Endothelial cell of umbilical vein (primary cell): ENCODE data around the gene NGEF. TPM values are rescaled to one million over a fixed set of nuclear protein-coding genes. Genes with fewer than 3 reads are reported as not detected.

Source experiments
- BruUV-seq: library from RNA; stranded (reverse); fragments of 400-500 nt; replicated peaks from 2 replicates; lab custom pipeline; 2021; lab: Mats Ljungman, UMichigan
- CTCF ChIA-PET: fragments of 300-600, 350-600 bp; sonication (Branson Sonifier 250); formaldehyde crosslinking; loops from one replicate; lab custom pipeline; 2021; ENCODE audit warnings: antibody characterized with exemption, inconsistent platforms; lab: Charles Lee
- POLR2A ChIA-PET: fragments of 300-600, 350-600 bp; sonication (Branson Sonifier 250); formaldehyde crosslinking; loops from one replicate; lab custom pipeline; 2021; ENCODE audit warnings: antibody characterized with exemption, inconsistent platforms; lab: Charles Lee
- DNase-seq: peaks from one replicate; pipeline ENCODE4 v3.0.0-alpha.2; 2011; ENCODE audit warnings: low read depth, low spot score
- FAIRE-seq: peaks from 2 replicates; lab custom pipeline; 2011; peaks lifted over from hg19 to GRCh38; lab: Jason Lieb, UNC
- H2AFZ ChIP-seq: 2 replicates; pipeline ENCODE4 v1.6.0; 2012; ENCODE audit warnings: low read depth, low read length, control low read depth, inconsistent platforms
- H3K27ac ChIP-seq: 2 replicates; pipeline ENCODE4 v1.5.1; 2011; ENCODE audit warnings: low read depth, mild to moderate bottlenecking, control low read depth, low read length, moderate library complexity; ENCODE audit not compliant: insufficient read depth
- H3K27me3 ChIP-seq, 2 experiments: 2 replicates each; pipeline versions ENCODE4 v1.6.0 to v1.6.1; 2011; ENCODE audit warnings: low read length in 2 of 2, mixed read lengths in 1 of 2; ENCODE audit not compliant: control insufficient read depth in 2 of 2, insufficient read depth in 2 of 2
- H3K36me3 ChIP-seq, 2 experiments: 2 replicates in 1 of 2; 3 replicates in 1 of 2; pipeline ENCODE4 v1.5.1; 2011; ENCODE audit warnings: low read length in 2 of 2, mild to moderate bottlenecking in 1 of 2, moderate library complexity in 1 of 2; ENCODE audit not compliant: control insufficient read depth in 2 of 2, insufficient read depth in 2 of 2; ENCODE audit errors: extremely low read depth in 1 of 2
- H3K4me1 ChIP-seq: 3 replicates; pipeline ENCODE4 v1.5.1; 2011; ENCODE audit warnings: mild to moderate bottlenecking, low read length; ENCODE audit not compliant: control insufficient read depth, insufficient read depth; ENCODE audit errors: extremely low read depth
- H3K4me2 ChIP-seq: 2 replicates; pipeline ENCODE4 v1.6.1; 2011; ENCODE audit warnings: low read length, control low read depth, mixed read lengths; ENCODE audit not compliant: insufficient read depth
- H3K4me3 ChIP-seq, 3 experiments: fragments of 200-600 bp in 1 of 3; sonication (generic), shearing (Covaris generic) in 1 of 3; replicated peaks in 1 of 3; 2 replicates each; pipeline ENCODE4 v1.5.1; 2011 to 2016; ENCODE audit warnings: control low read depth in 3 of 3, low read length in 3 of 3, mild to moderate bottlenecking in 2 of 3, inconsistent platforms in 1 of 3, low read depth in 1 of 3, moderate library complexity in 1 of 3; ENCODE audit not compliant: insufficient read depth in 1 of 3
- H3K79me2 ChIP-seq: 2 replicates; pipeline ENCODE4 v1.6.0; 2012; ENCODE audit warnings: low read length, inconsistent platforms; ENCODE audit not compliant: control insufficient read depth, insufficient read depth
- H3K9ac ChIP-seq: replicated peaks from 2 replicates; pipeline ENCODE3; 2011; ENCODE audit warnings: low read length, control low read depth; ENCODE audit not compliant: insufficient read depth; ENCODE audit errors: extremely low read depth
- H3K9me1 ChIP-seq: replicated peaks from 3 replicates; pipeline ENCODE4 v1.6.0; 2011; ENCODE audit warnings: mild to moderate bottlenecking, low read length; ENCODE audit not compliant: control insufficient read depth, insufficient read depth; ENCODE audit errors: extremely low read depth
- H3K9me3 ChIP-seq: replicated peaks from 2 replicates; pipeline ENCODE4 v1.5.1; 2012; ENCODE audit warnings: low read length, inconsistent platforms; ENCODE audit not compliant: control insufficient read depth, insufficient read depth
- H4K20me1 ChIP-seq: replicated peaks from 2 replicates; pipeline ENCODE3; 2011; ENCODE audit warnings: mild to moderate bottlenecking, low read length; ENCODE audit not compliant: control insufficient read depth, insufficient read depth; ENCODE audit errors: extremely low read depth
- CTCF ChIP-seq, 2 donors: IDR thresholded peaks; 1 replicate in 1 of 2; 2 replicates in 1 of 2; pipeline ENCODE4 v1.5.1; 2011; ENCODE audit warnings: low read length in 2 of 2, mild to moderate bottlenecking in 2 of 2, moderate library complexity in 2 of 2, control low read depth in 1 of 2, inconsistent platforms in 1 of 2, low read depth in 1 of 2; ENCODE audit not compliant: insufficient read depth in 1 of 2; ENCODE audit errors: extremely low read depth in 1 of 2
- EZH2 ChIP-seq: IDR thresholded peaks from 2 replicates; pipeline ENCODE4 v1.6.1; 2012; ENCODE audit warnings: borderline replicate concordance, low read depth, mild to moderate bottlenecking, moderate library complexity, low read length, inconsistent platforms; ENCODE audit not compliant: severe bottlenecking
- FOS ChIP-seq: IDR thresholded peaks from 2 replicates; pipeline ENCODE4 v1.6.1; 2011; ENCODE audit warnings: mild to moderate bottlenecking, low read length, moderate library complexity, borderline replicate concordance; ENCODE audit not compliant: insufficient read depth
- GATA2 ChIP-seq: IDR thresholded peaks from 2 replicates; pipeline ENCODE4 v1.7.0; 2011; ENCODE audit warnings: low read depth, mild to moderate bottlenecking, moderate library complexity, mixed read lengths, low read length; ENCODE audit not compliant: insufficient read length, insufficient read depth
- JUN ChIP-seq: IDR thresholded peaks from 2 replicates; pipeline ENCODE4 v1.6.1; 2011; ENCODE audit warnings: borderline replicate concordance, low read depth; ENCODE audit not compliant: insufficient read length, insufficient read depth
- MAX ChIP-seq: IDR thresholded peaks from 2 replicates; pipeline ENCODE4 v1.6.1; 2011; ENCODE audit not compliant: insufficient read depth, insufficient read length
- MYC ChIP-seq: IDR thresholded peaks from one replicate; pipeline ENCODE4 v1.6.1; 2011; ENCODE audit warnings: mild to moderate bottlenecking, low read depth, low read length
- POLR2A ChIP-seq: IDR thresholded peaks from 2 replicates; pipeline ENCODE4 v1.6.1; 2012; ENCODE audit warnings: low read depth, mild to moderate bottlenecking, control low read depth, low read length
- POLR2AphosphoS5 ChIP-seq: IDR thresholded peaks from 2 replicates; pipeline ENCODE4 v1.6.1; 2012; ENCODE audit warnings: low read depth, mild to moderate bottlenecking, control low read depth, low read length, moderate library complexity; ENCODE audit not compliant: insufficient read depth
- dilution Hi-C: fragments of 300-500 bp; cut with MboI; formaldehyde crosslinking; loops from one replicate; pipeline ENCODE4 v1.15.0; 2019; ENCODE audit warnings: low sequenced_read_pairs; ENCODE audit not compliant: extremely low pct_ligation_motif_present
- intact Hi-C: fragments of 100-400 bp; cut with micrococcal nuclease; formaldehyde crosslinking; loops from one replicate; pipeline ENCODE4 v1.10.0; 2022
- polyA plus RNA-seq, 4 experiments: library from polyadenylated mRNA; depleted of rRNA in 3 of 4; stranded (reverse) in 3 of 4; unstranded in 1 of 4; fragments of >200 nt; gene quantifications; 2 replicates each; pipeline versions ENCODE4 v1.2.1 to v1.2.3, GENCODE V29; 2011 to 2012; ENCODE audit warnings: missing spikeins in 1 of 4
- total RNA-seq: library from RNA; stranded (reverse); gene quantifications from 2 replicates; pipeline ENCODE4 v1.2.3, GENCODE V29; 2021

Gene NGEF
- total and polyA plus RNA-seq, 2 donors (not counting 3 experiments of a cell fraction or from before 2014, with no cell fraction given), result 0.22 to 0.41 TPM

- DNase-seq (no peak), FAIRE-seq (no peak)
- no TSS peak for BruUV-seq
- Histone ChIP-seq H3K4me1 (peaks cover 32% of the 10 kb centered on the region), H2AFZ (peak overlapping the region; percentile 81), H3K27me3 (no peaks in the 10 kb centered on the region), H3K9me1 (no peaks in the 10 kb centered on the region), H4K20me1 (no peaks in the 10 kb centered on the region), H3K4me2 (no peak overlapping the region), H3K36me3 (peaks cover 0 to 3% of the 10 kb centered on the region in 2 experiments), H3K4me3 (no peak overlapping the region), H3K79me2 (peaks cover 29% of the 10 kb centered on the region), H3K9ac (no peak overlapping the region), H3K27ac (peak overlapping the region; percentile 53), H3K9me3 (no peaks in the 10 kb centered on the region)
- CTCF ChIA-PET, result interaction anchor here (0.9 to 4.3 kb wide), 7 partner anchors 8 to 115 kb away, joined by 3 to 30 read pairs (median 9); no protein-coding TSS in a partner anchor
- no peak for TF ChIP-seq MYC
- no peak for TF ChIP-seq EZH2
- TF ChIP-seq POLR2A, result no peak
- no peak for TF ChIP-seq JUN
- no peak for TF ChIP-seq FOS
- TF ChIP-seq MAX, result no peak
- TF ChIP-seq GATA2, result no peak
- no peak for TF ChIP-seq CTCF (IDR thresholded peaks at IDR 0.05; ENCODE audit: extremely low read depth in 1 of 2, insufficient read depth in 1 of 2, low read depth in 1 of 2, low read length in 2 of 2)
- TF ChIP-seq POLR2AphosphoS5, result no peak
- dilution Hi-C loops (no loop called here), intact Hi-C loops (loop anchor here (10.0 kb wide), 2 partner anchors 175 to 455 kb away; no protein-coding TSS in a partner anchor)
- POLR2A ChIA-PET, result interaction anchor here (0.6 kb wide), 1 partner anchor 49 kb away, joined by 4 read pairs; no protein-coding TSS in a partner anchor
Measured at GRCh38 chr2:233059547-233059796, 46.4 kb upstream of the NGEF start.
